ENCODE results near the gene SETD1A.

SETD1A gene

DNA sequence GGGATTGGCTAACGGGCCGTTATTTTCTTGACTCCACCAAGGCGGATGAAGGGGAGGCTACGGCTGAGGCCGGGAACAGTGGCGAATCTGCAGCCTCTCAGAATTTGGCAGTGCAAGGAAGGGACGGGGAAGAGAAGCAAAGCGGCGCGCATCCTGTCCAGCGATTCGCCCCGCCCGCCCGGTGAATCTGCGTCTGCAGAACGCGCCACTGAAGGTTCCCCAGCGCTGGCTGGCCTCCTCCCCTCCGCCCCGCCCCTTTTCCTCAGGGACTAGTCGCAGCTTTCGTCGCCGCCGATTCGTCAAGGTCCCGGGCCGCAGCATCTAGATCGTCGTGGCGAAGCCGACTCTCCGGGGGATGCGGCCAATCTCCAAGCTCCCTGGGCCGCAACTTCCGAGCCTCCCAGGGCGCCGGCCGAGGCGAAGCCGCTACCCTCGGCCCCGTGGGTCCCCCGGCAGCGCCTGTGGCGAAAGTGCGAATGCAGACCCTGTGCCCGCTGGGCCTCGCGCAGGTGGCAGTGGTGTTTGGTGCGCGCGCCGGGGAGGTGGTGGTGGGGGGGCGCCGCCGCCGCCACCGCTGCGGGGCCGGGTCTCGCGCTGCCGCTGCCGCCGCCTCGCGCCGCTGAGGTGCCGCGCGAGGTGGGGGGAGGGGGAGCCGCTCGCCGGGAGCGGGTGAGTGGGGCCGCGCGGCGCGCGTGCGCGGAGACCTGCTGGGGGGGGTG is at the start of gene SETD1A:
TSS of gene SETD1A (plus strand) at position 299 of the 719 bp plus-strand sequence. CDS start 978 bp downstream, outside the sequence.
- peak; percentile 93 for DNase-seq

DNA sequence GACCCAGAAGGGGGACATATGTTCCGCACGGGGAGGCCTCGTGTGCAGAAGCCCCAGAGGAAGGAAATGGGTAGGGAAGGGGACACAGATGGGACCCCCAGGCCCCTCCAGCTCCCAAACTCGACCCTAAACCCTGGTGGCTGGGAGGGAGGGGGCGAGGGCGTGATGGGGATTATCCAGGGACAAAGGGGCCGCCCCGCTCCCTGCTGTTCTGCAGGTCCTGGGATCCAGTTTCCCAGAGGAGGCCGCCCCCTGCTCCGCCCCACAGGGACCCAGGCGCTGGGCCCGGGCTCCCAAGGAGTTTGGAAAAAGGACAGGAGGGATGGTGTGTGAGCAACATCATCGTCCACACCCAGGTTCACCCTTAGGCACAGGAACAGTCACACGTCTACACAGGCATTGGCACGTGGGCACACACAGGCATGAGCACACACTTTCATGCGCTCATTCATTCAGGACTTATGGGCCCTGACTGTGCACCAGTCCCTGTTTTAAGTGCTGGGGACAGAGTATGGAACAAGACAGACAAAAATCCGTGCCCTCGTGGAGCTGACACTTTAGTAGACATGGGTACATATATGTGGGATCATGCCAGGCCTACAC is 47.0 kb upstream of the SETD1A start:
- no peak for DNase-seq

DNA sequence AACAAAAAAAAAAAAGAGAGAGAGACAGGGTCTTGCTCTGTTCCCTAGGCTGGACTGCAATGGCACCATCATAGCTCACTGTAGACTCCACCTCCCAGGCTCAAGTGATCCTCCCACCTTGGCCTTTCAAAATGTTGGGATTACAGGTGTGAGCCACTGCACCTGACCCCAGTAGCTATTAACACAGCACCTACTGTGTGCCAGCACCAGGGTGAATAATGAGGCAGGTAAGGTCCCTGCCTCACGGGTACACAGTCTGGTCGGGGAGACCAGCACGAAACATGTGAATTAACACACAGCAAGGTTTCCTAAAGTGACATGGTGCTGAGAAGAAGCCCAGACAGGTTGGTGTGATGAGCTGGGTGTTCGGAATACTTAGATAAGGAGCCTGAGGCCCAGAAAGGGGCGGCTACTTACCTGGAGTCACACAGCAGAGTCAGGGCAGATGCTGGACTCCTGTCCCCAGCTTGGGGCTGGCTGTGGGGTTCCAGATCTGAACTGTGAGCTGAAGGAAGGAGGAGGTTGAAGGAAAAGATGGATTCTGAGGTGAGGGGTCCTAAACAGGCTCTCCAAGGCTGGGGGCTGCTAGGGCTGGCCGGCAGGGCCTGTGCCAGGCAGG is 44.7 kb upstream of the SETD1A start:
- DNase-seq = no peak

DNA sequence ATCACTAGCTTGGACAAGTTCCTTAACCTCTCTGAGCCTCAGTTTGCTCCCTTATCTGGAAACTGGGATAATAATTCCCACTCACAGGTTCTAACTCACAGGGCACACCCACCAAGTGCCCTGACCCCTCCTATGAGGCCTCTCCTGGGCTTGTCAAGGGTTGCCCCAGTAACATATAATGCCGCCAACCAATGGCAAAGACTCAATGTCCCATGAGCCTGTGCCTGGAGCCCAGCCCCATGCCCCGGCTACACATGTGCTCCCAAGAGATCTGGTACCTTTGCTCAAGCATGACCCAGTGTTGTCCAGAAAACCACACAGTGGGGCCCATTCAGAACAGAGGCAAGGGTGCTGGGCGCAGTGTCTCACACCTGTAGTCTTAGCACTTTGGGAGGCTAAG is 42.7 kb upstream of the SETD1A start:
- DNase-seq = no peak

DNA sequence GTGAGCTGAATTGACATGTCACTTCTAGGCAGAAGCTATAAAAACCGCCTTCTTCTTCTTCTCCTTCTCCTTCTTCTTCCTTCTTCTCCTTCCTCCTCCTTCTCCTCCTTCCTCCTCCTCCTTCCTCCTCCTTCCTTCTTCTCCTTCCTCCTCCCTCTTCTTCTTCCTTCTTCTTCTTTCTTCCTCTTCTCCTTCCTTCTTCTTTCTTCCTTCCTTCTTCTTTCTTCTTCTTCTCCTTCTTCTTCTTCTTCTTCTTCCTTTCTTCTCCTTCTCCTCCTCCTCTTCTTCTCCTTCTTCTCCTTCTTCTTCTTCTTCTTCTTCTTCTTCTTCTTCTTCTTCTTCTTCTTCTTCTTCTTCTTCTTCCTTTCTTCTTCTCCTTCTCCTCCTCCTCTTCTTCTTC is 38.9 kb upstream of the SETD1A start:
- no peak for DNase-seq

DNA sequence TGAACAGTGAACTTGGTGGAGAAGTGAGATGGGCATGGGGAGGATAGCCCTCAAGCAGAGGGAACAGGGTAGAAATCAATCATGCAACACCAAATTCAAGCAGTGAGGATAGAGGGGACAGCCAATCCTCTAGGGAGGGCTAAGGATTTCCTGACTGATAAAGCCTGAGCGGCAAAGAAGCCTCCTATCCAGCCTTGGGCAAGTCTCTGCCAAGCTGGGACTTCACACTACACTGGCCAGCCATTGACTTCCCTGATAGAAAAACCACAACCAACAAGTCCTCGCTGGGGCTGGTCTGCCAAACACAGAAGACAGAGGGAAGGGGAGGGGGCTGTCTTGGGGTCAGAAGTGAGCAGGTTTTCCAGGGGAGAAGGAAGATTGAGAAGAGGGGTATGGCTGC is 36.7 kb upstream of the SETD1A start:
- no peak for DNase-seq

DNA sequence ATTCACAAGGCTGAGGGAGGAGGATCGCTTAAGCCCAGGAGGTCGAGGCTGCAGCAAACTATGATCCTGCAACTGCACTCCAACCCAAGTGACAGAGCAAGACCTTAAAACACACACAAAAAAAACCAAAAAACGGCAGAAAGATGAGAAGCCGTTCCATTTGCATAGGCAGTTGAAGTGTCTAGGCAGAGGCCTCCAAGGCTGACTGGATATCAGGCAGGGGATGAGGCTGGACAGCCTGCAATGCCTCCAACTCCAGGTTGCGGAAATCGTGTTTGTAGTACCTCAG is 36.2 kb upstream of the SETD1A start:
- no peak for DNase-seq

DNA sequence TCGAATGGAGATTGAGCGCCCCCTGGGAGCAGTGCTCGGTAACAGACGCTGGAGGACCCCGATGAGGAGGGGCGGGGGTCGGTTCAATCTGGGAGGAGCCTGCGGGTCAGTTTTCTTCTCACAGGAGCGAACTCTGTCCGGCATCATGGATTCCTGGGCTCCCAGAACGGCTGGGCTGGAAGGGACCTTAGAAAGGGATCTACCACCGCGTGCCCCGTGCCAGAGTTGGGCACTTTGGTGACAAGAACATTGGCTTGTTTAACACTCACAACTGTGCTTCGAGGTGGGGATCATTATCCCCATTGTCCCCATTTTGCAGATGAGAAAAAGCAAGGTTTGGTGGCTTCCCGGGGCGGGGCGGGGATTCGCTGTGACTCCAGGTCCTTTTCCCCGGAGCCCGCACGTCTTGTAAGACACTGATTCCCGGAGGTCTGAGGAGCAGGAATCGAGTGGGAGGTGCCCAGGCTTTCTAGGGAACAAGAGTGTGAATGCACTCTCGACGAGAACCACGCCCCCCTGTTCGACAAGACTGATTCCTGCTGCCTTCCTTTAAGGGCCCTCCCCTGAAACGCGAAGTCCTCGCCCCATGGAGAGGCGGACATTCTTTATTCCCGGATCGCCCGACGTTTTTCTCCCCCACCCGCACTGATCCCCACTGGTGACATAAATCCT is 35.7 kb upstream of the SETD1A start:
- peak; percentile 91 for DNase-seq

DNA sequence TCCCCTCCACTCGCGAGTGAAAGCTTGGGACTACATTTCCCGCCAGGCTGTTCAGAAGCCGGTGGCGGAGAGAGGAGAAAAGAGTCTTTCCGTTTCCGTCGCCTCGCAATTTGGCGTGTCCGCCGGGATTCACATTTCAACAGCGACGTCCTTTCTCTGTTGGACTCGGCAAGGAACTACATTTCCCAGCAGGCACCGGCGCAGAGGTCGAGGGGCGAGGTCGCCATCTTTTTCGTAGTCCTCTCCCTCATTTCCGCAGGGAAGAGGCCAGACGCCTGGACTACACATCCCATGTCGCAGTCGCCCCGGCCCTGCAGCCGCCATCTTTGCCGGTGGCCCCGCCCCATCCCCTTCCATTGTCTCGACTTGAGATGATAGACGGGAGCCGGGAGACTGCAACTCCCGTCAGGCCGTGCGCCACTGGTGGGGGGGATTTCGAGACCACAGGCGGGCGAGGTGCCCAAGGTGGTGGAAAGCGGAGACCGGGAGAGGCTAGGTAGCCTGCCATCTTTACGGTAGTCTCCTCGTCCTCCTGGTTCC is 35.1 kb upstream of the SETD1A start:
- DNase-seq = peak; percentile 98

DNA sequence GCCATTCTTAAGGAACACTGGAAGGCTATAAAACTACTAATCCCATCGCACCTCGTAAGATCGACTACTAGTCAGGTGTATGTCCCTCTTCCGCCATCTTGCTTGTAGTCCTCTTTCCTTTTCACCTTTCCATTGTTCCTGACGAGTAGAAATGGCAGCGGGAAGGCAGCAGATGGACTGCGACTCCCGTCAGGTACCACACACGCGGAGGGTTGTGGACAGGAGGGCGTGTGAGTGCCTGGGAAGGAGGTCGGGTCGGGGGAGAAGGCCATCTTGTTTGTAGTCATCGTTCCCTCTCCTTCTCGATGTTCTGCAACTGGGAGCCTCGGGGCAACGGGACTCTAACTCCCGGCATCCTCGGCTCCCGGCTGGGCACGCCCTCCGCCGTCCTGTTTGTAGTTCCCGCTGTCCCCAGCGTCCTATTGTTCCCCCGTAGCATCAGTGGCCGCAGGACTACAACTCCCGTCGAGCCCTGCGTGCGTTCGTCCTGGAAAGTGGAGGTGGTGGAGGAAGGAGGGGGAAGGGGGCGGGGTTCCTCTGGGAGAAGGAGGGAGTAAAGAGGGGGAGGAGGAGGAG is 34.5 kb upstream of the SETD1A start:
- peak; percentile 99 for DNase-seq

DNA sequence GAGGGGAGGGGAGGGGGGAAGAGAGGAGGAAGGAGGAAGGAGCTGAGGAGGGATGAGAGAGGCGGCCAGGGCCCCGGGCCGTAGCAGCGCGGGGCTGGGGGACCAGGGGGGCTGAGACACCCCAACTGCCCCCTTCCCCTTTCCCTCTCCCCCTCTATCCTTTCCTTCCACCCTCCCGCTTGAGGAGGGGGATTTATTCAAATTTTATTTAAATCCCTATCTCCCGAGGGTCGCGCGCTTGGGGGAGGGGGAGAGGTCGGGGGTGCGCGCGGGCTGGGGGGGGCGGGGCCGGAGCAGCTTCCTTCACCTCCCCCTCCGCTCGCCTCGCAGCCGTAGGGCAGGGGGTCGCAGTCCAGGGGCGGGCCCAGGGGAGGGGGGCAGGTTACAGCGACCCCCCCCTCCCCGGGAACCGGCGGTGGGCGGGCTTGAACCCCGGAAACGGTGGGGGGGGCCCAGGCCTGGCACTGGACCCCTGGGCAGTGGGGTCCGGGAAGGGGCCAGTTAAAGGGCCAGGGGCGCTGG is 33.9 kb upstream of the SETD1A start, which contains the start of gene FBXL19:
TSS of gene FBXL19 (plus strand) at position 19 of the 522 bp plus-strand sequence. CDS start 2,183 bp downstream, outside the sequence.
- DNase-seq = no peak

DNA sequence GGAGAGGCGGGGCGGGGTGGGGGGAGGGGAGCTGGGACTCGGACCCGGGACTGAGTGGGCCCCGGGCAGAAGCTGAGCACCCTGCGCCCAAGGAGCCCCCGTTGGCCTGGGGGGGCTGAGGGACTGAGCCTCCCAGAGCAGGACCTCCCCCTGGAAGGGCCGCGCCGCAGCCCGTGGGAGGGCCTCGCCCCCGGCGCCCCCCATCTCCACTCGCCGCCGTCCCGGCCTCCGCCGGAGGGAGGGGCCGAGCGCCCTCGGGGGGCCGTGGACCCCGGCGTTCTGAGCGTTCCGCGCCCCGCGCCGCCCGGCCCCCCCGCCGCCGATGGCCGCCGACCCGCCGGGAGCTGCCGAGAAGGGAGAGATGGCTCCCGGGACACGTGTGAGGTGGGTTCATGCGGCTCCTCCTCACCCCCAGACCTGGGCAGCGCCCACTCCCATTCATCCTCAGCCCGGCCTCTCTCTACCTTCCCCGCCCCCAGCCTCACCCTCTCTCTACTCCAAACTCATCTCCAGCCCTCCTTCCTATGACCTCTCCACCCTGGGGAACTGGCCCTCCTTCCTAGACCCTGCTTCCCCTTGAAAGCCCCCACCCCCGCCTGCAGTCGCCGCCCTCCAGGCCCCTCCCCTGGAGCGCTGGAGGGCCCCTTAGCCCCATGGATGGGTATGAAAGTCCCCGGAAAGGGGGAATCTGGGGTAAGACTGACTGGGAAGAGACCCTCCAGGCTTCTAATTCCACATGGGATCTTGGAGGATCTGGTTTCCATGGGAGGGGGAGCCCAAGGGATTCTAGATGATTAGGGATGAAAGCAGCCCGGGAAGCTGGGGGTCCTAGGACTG is 33.3 kb upstream of the SETD1A start:
- no peak for DNase-seq

DNA sequence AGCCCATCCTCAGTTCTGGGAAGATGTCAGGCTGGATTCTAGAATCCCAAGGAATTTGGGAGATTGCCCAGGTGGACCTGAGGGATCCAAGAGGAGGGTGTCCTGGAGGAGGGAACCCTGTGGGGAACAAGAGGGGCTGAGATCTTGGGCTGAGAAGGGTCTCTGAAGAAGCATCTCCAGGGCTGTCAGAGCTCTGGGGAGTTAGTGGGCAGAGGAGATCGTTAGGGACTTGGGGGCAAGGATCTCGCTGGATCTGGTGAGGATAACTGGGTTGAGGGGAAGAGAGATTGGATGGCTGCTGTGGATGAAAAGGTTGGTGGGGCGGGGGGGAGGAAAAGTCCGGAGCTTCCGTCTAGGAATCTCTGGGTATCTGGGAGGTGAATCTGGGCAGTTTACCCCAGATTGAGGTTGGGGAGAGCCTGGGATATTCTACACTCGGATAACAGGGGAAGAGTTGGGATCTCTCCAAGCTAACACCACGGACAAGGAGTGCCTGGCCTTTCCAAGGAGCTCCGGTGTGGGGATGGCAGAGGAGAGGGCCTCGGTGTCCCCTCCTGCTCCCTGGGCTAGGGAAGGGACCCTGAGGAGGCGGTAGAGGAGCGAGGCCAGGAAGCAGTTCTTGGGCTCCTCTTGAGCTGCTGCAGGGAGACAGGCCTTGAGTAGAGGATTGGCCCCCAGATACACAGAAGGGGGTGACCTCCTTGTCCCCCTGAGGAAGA is 32.5 kb upstream of the SETD1A start:
- no peak for DNase-seq

DNA sequence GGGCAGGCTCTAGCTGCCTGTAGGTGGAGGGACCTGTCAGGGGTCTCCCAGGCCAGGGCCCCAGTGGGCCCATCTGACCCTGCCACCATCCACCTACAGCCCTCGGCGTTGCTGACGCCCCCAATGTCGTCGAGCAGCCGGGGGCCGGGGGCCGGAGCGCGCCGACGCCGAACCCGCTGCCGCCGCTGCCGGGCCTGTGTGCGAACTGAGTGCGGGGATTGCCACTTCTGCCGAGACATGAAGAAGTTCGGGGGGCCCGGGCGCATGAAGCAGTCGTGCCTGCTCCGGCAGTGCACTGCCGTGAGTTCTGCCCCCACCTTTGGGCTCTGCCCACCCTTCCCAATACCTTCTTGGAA is 31.9 kb upstream of the SETD1A start:
- no peak for DNase-seq

DNA sequence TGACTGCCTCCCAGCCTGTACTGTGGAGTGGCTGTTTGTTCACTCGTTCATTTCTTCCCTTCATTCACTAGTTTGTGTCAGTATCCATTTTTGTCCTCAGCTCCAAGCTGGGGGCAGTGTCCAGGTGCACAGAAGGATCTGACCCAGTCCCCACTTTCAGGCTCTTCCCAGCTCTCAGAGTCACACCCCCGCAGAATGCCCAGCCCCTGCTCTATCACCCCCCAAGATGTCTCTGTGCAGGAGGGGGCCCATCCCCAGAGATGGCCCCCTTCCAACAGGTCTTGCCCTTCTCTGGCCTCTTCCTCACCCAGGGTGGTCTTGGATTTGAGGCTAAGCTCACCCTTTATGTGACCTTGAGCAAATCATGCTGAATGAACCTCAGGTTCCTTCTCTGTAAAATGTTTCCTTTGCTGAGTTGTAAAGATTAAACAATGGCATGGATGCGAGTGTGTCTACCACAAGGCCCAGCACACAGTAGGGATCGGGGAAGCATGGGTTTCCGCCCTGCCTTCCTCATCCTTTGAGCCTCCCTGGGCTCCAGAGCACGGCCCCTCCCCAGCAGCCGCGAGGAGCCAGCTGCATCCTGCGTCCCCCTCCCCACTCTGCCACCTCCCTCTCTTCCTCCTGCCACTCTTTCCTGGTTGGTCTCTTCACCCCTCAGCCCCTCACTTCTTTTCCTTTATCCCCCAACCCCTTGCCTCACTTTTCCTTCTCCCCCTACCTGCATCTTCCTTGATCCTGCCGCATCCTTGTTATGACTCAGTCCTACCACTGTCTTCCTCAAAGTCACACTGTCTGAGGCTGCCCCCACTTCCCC is 31.4 kb upstream of the SETD1A start:
- DNase-seq = no peak

DNA sequence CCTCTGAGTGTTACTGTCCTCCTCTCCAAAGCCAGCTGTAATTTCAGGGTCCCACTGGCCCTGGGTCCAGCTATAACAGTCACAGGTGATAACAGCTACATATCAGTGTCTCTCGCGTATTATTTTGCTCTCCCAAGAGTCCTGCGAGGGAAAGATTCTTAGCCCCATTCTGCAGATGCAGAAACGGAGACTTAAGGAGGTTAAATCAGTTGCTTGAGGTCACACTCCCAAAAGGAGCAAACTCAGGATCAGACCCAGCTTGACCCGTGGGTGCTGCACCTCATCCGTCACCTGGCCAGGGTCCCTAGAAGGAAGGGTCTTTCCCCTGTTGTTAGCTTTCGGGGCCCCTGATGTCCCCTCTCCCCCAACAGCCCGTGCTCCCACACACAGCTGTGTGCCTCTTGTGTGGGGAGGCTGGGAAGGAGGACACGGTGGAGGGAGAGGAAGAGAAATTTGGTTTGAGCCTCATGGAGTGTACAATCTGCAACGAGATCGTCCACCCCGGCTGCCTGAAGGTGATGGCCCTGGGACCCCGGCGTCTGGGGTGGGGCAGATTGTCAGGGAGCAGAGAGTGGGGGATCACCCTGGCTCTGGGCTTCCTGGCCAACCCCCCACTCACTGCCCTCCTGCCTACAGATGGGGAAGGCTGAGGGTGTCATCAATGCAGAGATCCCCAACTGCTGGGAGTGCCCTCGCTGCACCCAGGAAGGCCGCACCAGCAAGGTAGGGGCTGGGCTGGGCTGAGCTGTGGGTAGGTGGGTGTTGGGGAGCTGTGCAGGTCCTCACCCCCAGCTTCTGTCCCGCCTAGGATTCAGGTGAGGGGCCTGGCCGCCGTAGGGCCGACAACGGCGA is 30.4 kb upstream of the SETD1A start:
- DNase-seq = no peak

DNA sequence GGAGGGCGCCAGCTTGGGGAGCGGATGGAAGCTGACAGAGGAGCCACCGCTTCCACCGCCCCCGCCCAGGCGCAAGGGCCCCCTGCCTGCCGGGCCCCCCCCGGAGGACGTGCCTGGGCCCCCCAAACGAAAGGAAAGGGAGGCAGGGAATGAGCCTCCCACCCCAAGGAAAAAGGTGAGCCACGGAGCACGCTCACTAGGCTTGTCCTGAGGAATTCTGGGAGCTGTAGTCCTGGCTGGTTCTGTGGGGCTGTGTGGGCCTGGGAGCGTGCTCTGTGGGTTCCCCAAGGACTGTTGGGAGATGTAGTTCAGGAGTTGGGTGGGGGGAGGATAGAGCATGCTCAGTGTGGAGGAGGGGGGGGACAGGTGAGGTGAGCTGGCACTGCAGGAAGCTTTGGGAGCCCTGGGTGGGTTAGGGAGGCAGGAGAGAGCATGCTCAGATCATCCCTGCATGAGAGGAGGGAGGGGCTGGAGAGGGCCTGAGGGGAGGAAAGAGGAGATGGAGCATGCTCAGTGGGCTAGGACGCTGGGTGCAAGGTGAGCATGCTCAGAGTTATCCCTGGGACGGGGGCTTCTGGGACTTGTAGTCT is 29.7 kb upstream of the SETD1A start:
- DNase-seq = peak; percentile 50

DNA sequence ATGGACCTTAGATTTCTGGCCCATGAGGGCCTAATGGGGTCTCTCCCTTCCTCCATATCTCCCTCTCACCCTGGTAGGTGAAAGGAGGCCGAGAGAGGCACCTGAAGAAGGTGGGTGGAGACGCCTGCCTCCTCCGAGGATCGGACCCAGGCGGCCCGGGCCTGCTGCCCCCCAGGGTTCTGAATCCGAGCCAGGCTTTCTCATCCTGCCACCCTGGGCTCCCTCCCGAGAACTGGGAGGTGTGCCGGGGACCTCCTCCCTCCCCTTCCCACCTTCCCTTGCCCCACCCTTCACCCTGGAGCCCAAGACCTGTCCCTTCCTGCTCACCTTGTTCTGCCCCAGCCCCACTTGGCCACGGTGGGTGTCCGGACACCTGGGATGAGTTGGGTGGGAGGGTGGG is 29.2 kb upstream of the SETD1A start:
- no peak for DNase-seq

DNA sequence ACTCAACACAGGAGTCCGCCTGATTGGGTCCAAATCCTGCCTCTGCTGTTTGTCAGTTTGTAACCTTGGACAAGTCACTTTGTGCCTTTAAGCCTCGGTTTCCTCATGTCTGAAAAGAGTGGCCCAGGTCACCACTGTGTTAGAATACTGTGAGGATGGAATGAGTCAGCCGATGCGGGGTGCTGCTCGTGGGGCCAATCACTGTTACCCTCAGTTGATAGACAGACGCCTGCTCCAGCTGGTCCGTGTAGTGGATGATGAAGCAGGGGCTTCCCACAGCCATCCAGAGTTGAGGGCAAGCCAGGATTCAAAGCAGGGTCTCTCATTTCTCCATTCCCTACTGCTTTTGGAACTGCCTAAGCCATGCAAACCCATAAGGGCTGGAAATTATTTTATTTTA is 28.4 kb upstream of the SETD1A start:
- DNase-seq = no peak

Data from NCI-H2029 (cell line).